ENCODE measurements around the gene PTGDS. TPM values are rescaled to one million over a fixed set of nuclear protein-coding genes. Genes with fewer than 3 reads are reported as not detected.

Gene PTGDS
- polyA plus RNA-seq, 3 donors, result 22.4 to 185 (median 74.9) TPM

GRCh38 chr9:136968333-136969127, 8.8 kb upstream of the PTGDS start:
- no peak overlapping the region for H3K27ac ChIP-seq (ENCODE audit: low read depth, low read length)
- WGBS, 3 donors, result 77 to 84% (median 82%) methylated on average over 16 to 17 of the region's 17 CpGs

GRCh38 chr9:136969150-136969549, 8.2 kb upstream of the PTGDS start:
- WGBS, 3 donors, result 70 to 88% (median 74%) methylated on average over 11 to 17 of the region's 17 CpGs
- no peak overlapping the region for H3K27ac ChIP-seq (ENCODE audit: low read depth, low read length)

- H3K27ac ChIP-seq (ENCODE audit: low read depth, low read length), result no peak overlapping the region
- WGBS, 3 donors, result 69 to 84% (median 70%) methylated on average over 5 of the region's 5 CpGs
Observed at GRCh38 chr9:136969774-136970173, 7.5 kb upstream of the PTGDS start.

DNA sequence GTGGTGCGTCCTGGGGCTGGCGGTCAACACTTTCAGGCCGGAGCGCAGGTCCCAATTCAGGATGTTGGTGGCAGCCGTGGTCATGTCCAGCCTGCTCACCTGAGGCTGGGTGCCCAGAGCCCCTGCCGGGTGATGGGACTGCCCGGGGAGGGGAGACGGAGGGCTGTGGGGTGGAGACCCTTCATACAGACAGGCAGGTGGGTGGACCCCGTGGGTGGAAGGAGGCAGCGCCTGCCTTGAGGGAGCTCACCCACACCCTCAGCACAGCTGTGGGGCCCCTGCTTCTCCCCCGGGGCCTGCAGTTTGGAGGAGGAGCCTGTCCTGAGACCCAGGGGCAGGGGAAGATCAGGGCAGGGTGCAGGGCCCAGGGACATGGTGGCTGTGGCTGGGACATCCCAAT, 6.9 kb upstream of the PTGDS start:
- 78 to 87% (median 80%) methylated on average over 11 of the region's 11 CpGs for WGBS, 3 donors
- H3K27ac ChIP-seq (ENCODE audit: low read depth, low read length), result no peak overlapping the region

GRCh38 chr9:136971746-136972145, 5.6 kb upstream of the PTGDS start:
- H3K27ac ChIP-seq (ENCODE audit: low read depth, low read length), result no peak overlapping the region
- WGBS, 3 donors, result 75 to 87% (median 80%) methylated on average over 14 of the region's 14 CpGs

- WGBS, 3 donors, result 78 to 84% (median 82%) methylated on average over 9 to 11 of the region's 11 CpGs
- H3K27ac ChIP-seq (ENCODE audit: low read depth, low read length), result no peak overlapping the region
Observed at GRCh38 chr9:136972335-136972734, 5.0 kb upstream of the PTGDS start.

GRCh38 chr9:136972743-136973142, 4.6 kb upstream of the PTGDS start:
- H3K27ac ChIP-seq (ENCODE audit: low read depth, low read length), result no peak overlapping the region
- WGBS, 3 donors, result 47 to 72% (median 62%) methylated on average over 13 of the region's 13 CpGs

GRCh38 chr9:136973618-136974617, 3.4 kb upstream of the PTGDS start:
- H3K27ac ChIP-seq (ENCODE audit: low read depth, low read length), result no peak overlapping the region
- 86 to 91% (median 89%) methylated on average over 27 to 29 of the region's 29 CpGs for WGBS, 3 donors

DNA sequence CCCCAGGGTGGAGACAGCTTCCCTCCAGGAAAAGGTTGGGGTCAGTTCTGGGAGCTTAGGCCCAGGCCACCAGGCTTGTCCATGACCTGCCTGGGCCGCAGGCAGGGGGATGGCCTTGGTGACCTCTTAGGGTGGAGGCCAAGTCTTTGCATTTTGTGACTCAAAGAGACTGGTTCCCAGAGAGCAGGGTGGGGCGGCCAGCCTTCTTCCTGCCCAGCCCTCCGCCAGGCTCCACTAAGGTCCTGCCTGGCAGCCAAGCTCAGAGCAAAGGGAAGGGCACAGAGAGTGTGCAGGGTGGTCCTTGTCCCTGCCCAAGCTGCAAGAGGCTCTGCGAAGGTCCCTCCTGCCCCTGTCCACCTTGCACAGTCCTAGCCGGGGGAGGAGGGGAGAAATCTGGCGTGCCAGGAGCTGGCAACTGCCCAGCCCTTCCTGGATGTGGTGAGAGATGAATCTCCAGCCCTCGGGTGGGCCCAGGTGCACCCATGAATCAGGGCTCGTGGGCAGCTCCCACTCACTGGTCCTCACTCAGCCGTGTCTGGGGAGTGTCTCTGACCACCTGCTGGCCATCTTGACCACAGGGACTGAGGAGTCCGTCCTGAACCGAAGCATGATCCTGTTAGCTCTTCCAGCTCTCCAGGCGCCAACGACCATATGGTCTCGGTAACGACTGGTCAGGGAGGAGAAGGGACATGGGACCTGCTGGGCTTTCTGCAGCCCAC, 2.3 kb upstream of the PTGDS start:
- 52 to 71% (median 53%) methylated on average over 15 of the region's 15 CpGs for WGBS, 3 donors
- no peak overlapping the region for H3K27ac ChIP-seq (ENCODE audit: low read depth, low read length)

DNA sequence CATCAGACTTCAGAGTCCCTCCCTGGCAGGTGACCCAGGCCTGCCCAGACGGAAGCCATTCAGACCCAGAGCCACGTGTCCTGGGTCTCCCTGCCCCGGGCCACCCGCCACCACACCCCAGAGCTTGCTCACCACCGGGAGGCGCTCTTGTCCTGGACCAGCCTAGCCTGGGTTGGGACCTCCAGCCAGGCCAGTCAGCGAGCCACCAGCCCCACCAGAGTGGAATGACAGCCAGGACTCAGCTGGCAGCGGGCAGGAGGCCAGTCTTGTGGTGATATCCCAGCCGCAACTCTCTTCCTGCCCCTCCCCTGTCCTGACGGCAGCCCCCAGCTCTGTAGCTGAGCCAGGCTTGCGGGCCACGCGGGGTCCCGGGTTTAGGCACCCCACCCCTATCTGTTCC, 1.7 kb upstream of the PTGDS start:
- WGBS, 3 donors, result 33 to 71% (median 37%) methylated on average over 14 of the region's 14 CpGs
- H3K27ac ChIP-seq (ENCODE audit: low read depth, low read length), result no peak overlapping the region

- H3K27ac ChIP-seq (ENCODE audit: low read depth, low read length), result no peak overlapping the region
- WGBS, 3 donors, result 18 to 28% (median 21%) methylated on average over 24 to 33 of the region's 33 CpGs
Observed at GRCh38 chr9:136977649-136978072, 357 bp downstream of the PTGDS start.

DNA sequence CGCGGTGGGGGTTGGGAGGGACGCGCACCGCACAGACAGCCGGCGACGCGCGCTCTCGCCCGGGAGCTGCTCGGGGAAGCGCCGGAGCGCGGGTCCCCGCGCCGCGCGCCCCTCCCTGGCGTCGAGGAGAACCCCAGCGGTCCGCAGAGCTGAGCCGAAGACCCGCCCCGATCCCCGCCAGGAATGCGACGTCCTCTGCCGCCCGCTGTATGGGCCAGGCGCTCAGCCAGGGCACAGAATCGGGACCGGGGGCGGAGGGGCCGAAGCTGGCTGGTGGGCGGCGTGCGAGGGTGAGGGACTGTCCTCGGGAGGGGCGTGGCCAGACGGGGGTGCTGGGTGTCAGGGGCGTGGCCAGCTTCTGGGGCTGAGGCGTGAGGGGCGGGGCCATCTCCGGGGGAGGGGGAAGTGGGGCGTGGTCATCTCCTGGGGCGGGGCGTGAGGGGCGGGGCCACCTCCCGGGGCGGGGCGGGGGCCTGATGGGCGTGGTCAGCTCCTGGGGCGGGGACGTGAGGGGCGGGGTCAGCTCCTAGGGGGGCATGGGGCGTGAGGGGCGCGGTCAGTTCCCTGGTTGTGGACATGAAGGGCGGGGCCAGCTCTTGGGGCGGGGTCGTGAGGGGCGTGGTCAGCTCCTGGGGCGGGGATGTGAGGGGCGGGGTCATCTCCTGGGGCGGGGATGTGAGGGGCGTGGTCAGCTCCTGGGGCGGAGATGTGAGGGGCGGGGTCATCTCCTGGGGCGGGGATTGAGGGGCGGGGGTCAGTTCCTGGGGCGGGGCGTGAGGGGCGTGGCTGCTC, 965 bp downstream of the PTGDS start:
- no peak overlapping the region for H3K27ac ChIP-seq (ENCODE audit: low read depth, low read length)
- 1 to 3% (median 3%) methylated on average over 66 to 75 of the region's 78 CpGs for WGBS, 3 donors

DNA sequence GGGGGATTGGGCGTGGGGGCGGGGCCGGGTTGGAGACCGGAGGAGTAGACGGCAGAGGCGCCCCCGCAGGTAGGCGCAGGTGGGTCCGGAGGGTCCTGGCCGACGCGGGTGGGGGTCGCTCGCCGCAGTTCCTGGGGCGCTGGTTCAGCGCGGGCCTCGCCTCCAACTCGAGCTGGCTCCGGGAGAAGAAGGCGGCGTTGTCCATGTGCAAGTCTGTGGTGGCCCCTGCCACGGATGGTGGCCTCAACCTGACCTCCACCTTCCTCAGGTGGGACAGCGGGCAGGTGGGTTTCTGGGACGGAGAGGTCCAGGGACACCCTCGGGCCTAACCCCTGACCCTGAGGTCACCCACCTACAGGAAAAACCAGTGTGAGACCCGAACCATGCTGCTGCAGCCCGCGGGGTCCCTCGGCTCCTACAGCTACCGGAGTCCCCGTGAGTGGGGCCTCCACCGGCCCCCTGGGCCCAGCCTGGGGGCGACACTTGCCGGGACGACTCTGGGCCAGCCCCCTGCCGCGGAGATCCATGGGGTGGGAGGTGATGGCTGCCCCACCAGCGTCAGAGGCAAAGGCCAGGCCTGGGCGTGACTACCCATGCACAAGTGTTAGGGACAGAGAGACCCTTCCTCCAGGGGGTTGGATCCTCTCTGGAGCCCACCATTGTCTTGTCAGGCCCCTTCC, 1.7 kb downstream of the PTGDS start:
- H3K27ac ChIP-seq (ENCODE audit: low read depth, low read length), result no peak overlapping the region
- WGBS, 3 donors, result 50 to 65% (median 58%) methylated on average over 38 to 41 of the region's 41 CpGs

GRCh38 chr9:136979769-136980587, 2.7 kb downstream of the PTGDS start:
- H3K27ac ChIP-seq (ENCODE audit: low read depth, low read length), result no peak overlapping the region
- WGBS, 3 donors, result 84 to 90% (median 89%) methylated on average over 26 of the region's 26 CpGs

- WGBS, 3 donors, result 82 to 90% (median 87%) methylated on average over 16 of the region's 16 CpGs
- no peak overlapping the region for H3K27ac ChIP-seq (ENCODE audit: low read depth, low read length)
Observed at GRCh38 chr9:136980669-136981478, 3.6 kb downstream of the PTGDS start.

Data from adipose tissue (tissue), 3 donors.